HG03558 (cell line): ENCODE measurements around the gene DYNC2LI1.

ENCODE experiments used
- ATAC-seq: cut with Tn5 transposase; IDR thresholded peaks from one replicate; pipeline ENCODE4 v1.9.1; 2021; ENCODE audit warnings: moderate number of reproducible peaks; ENCODE audit not compliant: unreplicated experiment; ENCODE audit errors: extremely low read depth

Gene DYNC2LI1

DNA sequence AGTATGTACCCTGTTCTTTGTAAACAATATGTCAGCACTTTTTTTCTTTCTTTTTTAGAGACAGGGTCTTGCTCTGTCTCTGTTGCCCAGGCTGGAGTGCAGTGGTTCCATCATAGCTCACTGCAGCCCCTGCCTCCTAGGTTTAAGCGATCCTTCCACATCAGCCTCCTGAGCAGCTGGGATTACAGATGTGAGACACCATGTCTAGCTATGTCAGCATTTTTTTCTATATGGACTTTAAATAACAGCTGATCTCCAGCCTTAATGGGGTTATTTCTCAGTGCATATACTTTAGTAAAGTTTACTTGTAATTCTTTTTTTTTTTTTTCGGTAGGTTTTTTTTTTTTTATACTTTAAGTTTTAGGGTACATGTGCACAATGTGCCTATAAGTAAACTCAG lies 38.2 kb downstream of the DYNC2LI1 start:
- ATAC-seq, result no peak

DNA sequence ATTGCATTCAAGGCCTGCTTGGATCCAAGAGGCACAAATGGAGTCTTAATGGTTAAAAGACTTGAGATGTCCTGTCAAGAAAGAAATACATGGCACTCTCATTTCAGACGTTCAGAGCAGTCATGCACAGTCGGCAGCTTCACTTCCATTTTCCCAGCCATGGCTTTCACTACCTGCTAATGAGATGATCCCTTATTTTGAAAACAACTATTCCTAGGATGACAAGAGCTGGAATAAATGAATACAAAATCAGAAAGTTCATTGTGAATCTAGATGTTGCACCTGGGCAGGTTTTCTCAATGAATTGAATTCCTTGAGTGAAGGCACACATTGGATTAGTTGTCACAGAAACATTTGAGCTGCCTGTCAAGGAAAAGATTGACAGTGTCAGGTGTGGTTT lies 39.1 kb downstream of the DYNC2LI1 start:
- ATAC-seq, result no peak

DNA sequence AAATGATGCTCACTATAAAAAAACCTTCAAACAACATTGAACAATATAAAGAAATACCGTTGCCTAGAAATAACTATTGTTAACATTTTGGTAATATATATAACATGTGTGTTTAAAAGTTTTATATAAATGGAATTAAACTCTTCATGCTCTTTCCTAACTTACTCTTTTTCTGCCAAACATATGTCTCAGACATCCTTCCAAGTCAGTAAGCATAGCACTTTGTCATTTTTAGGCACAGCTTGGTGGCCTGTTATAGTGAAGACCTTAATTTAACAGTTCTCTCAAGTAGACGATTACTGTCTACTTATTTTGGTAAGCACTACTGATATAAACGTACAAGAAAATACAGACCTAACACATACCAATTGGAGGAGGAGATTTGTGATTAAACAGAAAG lies 40.9 kb downstream of the DYNC2LI1 start:
- no peak for ATAC-seq

DNA sequence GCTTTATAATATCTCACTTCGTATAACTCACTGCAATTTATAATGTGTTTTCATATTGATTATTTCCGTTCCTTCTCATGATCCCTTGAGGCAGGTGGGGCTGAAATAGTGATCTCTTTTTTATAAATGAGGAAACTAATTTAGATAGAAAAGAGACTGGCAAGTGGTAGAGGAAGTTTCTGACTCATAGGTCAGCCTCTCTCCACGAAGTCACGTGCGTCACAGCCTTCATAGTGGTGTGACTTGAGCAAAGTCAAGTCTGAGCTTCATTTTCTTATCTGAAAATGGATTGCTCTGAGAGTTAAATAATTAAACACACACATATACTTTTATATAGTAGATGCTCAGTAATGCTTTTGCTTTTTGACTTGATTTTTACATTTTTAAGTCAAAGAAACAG lies 44.9 kb downstream of the DYNC2LI1 start:
- no peak for ATAC-seq

DNA sequence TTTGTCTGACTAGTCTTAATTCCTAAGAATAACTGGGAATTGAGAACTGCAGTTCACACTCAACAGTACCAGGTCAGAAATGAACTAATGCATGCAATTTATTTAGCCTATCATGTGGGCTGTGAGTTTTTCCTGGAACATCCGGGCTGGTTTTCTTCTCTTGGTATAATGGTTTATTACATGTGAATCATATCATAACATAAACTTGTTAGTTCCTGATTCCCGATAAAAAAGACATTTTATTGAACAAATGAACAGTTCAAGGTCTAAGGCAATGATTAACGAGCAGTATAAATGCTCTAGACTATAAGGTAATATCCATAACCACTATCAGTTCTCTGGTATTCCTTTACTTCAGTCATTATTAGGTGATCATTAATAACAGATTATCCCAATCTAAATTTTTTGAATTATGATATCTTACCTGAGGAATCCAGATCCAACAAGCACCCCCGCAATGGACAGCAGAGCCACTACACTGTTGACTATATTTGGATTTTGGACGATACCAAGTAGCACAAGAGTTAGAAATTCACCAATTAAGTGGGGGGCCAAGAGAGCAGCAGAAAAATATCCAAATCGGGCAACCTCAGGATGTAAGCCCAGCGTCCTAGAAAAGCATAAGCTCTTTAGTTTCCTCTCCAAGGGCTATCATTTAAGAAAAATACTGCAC lies 45.8 kb downstream of the DYNC2LI1 start:
- ATAC-seq, result no peak

DNA sequence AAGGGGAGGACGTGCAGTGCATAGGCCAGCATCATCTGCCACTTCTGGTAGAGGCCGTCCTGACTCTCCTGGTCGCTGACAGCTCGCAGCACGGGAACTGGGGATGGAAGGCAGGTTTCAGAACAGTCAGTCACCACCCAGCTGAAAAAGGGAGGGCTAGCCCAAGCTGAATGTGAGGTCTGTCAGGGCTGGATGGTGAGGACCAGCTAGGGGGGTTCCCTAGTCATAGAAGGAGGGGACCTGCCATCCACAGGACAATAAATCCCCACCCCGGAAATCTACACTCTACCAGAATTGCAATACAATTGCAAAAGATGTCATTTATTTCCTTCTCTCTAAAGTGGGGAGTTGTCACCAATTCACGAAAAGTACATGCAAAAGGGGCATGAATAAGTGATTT lies 49.0 kb downstream of the DYNC2LI1 start:
- no peak for ATAC-seq

DNA sequence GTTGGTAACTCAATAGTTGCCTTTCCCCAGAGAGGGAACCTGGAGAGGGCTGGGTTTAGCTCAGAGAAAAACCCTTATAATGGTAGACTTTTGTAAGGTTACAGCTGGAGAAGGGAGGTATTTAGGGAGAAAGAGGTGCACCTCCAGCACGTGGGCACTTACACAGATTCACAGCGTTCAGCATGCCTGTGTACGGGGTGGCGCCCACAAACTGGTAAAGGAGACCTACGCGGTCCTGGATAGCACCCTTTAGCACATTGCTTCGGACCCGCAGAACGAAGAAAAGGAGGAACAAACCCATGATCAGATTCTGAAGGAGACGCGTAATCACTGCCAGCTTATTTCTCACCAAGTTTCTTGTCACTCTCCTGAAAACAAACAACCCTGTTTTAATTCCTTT lies 49.9 kb downstream of the DYNC2LI1 start:
- ATAC-seq, result no peak

DNA sequence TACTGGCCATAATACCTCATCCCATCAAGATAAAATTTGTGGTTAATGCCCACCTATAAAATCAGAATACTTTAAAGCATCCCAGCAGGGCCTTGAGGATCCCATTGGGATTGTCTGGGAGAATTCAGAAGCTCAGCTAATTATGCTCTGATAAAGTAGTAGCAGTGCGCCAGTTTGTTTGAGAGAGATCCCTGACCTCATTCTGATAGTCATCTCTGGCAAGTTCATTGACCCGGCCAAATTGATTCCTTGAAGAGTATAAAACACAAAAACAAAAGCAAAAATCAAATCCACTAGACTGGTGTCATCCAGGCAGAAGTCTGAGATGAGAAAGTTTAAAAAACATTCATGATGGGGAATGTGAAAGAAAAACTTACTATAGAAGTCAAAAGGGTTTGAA lies 50.7 kb downstream of the DYNC2LI1 start:
- no peak for ATAC-seq

DNA sequence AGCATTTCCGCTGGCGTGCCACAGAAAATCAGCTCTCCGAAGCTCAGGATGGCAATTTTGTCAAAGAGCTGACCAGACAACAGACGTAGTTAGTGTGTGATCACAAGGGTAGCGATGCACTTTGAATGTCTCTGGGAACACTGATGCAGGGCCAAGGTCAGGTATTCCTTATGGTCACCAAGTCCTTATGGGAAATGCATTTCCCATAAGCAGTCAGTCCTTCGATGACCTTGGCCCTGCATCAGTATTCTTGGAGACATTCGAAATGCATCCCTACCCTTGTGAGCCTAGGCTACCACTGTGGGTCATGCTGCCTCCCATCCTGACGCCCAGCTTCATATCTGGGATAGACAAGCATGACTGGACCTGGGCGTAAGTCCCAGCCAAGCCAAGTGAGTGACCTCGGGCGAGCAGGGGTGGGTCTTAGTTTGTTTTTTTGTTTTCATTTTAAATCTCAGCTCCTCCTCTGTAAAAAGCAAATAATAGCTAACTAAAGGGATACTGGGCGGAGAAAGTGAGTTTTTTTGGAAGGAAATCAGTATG lies 51.2 kb downstream of the DYNC2LI1 start:
- ATAC-seq, result no peak

DNA sequence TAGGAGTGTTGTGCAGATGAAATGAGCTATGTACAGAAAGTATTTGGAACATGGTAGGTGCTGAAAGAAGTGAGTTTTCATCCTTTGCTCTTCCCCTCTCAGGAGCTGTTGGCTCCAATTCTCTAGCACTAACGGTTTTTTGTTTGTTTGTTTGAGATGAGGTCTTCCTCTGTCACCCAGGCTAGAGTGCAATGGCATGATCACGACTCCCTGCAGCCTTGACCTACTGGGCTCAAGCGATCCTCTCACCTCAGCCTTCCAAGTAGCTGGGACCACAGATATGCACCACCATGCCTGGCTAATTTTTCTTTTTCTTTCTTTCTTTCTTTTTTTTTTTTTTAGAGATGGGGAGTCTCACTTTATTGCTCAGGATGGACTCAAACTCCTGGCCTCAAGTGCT lies 52.0 kb downstream of the DYNC2LI1 start:
- no peak for ATAC-seq

DNA sequence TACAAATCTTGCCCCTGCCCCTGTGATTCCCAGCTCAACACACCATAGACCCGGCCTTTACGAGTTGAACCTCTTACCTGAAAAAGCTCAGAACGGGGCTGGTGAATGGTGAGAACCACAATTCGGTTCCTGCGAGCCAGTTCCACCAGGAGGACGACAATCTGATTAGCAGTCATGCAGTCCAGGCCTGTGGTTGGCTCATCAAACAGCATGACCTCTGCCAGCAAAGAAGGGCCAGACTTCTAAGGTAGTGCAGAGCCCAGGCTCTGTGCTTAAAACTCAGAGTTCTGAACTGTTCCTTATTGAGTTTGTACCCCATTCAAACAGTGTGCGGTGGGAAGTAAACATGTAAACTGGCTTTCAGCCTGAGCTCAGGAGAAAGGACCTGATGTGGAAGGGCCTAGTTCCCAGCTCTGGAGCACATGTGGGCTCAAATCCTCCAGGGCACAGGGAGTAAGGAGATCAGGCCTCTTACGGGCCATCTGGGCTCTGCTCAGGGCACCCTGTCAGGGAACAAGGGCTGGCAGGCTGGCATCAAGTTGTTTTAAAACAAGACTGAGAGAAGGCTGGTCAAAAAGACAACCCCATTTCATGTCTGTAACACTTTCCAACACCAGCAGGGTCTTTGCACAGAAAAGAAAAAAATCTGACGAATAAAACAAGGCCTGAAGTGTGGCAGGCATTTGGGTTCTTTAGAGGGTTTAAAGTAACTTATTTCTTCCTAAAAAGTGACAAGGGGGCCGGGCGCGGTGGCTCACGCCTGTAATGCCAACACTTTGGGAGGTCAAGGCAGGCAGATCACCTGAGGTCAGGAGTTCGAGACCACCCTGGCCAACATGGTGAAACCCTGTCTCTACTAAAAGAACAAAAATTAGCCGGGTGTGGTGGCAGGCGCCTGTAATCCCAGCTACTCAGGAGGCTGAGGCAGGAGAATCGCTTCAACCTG lies 52.7 kb downstream of the DYNC2LI1 start:
- no peak for ATAC-seq

DNA sequence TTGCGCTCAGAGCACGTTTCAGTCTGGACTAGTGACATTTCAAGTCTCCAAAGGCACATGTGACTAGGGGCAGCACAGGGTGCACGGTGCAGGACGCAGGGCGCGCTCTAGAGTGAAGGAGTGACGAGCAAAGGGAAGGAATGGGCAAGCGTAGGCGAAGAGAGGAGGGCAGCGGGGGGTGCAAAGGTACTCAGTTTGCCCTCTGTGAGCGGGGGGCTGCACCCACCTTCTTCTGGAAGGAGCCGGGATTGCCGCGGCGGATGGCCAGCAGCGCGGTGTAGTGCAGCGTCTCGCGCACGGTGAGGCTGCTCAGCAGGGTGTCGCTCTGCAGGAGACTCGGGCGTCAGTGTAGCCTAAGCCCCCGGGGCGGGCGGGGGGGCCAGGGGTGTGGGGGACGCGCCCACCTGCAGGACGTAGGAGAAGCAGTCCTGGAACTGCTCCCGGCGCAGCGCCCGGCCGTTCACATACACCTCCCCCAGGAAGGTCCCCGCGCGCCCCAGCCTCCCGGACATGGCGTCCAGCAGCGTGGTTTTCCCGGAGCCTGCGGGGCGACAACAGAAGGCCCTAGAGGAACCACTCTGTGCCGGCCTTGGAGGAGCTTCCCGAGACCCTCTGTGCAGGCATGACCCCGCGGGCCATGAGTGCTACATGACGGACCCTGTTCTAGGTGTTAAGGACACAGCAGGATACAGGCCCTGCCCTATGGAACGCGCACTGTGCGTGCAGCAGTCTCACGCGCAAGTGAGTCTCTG lies 57.9 kb downstream of the DYNC2LI1 start:
- ATAC-seq, result no peak

DNA sequence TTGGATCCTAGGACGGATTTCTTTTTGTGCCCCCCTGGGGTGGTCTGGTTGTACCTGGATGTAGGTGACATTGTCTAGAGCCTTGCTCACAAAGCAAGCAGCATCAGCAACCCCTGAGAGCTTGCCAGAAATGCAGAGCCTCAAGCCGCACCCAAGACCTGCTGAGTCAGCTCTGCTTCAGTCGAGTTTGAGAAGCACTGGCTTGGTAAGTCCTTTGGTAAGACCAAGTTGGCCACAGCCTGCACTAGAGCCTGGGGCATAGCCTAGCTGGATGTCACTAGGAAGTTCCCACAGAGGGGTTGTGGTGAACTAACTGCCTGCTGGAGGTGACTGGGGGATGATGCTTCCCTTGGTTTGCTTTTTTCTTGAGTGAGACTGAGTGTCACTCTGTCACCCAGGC lies 58.6 kb downstream of the DYNC2LI1 start:
- no peak for ATAC-seq

DNA sequence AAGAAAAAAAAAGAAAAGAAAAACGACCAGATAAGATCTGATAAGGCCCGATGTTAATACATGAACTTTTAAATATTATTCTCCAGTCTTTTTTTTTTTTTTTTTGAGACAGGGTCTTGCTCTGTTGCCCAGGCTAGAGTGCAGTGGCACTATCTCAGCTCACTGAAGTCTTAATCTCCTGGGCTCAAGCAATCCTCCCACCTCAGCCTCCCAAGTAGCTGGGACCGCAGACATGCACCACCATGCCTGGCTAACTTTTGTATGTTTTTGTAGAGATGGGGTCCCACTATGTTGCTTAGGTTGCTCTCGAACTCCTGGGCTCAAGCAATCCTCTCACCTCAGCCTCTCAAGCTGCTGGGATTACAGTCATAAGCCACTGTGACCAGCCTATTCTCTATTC lies 63.2 kb downstream of the DYNC2LI1 start:
- ATAC-seq, result no peak

DNA sequence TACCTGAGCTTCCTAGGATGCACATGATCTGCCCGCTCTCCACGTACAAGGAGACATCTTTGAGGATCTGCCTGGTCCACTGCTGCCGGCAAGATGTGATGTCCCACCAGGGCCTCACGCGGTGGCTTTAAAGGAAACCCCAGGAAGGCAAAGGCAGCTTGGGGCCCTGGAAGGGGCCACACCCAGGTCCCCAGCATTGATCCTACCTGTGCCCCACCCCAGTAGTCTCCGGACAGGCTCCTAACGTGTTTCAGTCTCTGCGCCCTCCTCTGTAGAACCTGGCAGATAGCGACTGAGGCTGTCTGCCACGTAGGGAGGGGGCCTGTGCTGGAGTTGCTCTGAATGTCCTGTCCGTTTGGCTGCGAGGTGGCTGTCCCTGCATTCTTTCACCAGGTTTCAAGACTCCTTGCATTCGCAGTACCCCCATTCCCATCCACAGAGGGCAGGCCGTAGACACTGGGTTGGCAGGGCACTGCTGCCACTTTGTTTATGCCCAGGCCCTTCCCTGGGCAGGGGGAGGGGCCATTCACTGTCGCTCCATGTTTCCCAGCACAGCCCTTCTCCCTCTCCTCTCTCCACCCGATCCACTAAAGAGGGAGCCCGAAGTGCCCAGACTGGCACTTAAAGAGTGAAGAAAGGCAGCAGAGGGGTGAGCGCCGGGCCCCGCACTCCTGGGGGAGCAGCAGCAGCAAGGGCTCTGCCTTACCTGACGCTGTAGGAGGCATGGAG lies 64.2 kb downstream of the DYNC2LI1 start:
- ATAC-seq, result no peak

DNA sequence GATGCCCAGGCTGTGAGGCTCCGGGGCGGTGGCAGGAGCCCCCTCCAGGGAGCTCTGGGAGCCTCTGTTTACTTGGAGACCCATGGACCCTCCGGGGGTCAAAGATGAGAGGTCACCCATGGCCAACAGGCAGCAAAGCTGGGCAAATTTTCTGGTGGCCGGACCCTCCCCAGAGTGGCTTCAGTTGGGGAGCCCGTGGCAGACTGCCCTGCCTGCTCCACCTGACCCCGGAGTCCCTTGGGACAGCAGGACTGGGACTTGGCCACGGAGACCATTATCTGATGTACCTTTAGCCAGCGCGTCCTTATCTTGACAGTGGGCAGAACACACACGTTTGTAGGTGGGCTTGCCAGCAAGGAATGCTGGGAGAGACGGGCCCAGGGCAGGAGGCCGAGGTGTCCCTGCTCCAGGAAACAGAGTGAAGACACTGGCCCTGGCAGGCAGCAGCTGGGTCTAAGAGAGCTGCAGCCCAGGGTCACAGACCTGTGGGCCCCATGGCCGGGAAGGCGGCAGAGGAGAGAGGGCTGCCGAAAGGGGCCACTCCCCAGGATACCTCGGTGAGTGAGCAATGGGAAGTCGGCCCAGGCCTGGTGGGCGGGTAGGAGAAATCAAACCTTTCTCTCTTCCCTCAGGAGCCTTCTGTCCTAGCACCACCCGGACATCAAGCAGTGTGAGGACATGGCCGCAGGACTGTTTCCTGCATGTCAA lies 64.9 kb downstream of the DYNC2LI1 start, which contains the start of the genes ABCG5 and ABCG8:
ABCG5 (minus strand) TSS at position 280 of the 708 bp plus-strand sequence; CDS start at position 120, 160 bp downstream.
ABCG8 (plus strand) TSS at position 412 of the 708 bp plus-strand sequence; CDS start at position 495, 83 bp downstream.
- no peak for ATAC-seq

DNA sequence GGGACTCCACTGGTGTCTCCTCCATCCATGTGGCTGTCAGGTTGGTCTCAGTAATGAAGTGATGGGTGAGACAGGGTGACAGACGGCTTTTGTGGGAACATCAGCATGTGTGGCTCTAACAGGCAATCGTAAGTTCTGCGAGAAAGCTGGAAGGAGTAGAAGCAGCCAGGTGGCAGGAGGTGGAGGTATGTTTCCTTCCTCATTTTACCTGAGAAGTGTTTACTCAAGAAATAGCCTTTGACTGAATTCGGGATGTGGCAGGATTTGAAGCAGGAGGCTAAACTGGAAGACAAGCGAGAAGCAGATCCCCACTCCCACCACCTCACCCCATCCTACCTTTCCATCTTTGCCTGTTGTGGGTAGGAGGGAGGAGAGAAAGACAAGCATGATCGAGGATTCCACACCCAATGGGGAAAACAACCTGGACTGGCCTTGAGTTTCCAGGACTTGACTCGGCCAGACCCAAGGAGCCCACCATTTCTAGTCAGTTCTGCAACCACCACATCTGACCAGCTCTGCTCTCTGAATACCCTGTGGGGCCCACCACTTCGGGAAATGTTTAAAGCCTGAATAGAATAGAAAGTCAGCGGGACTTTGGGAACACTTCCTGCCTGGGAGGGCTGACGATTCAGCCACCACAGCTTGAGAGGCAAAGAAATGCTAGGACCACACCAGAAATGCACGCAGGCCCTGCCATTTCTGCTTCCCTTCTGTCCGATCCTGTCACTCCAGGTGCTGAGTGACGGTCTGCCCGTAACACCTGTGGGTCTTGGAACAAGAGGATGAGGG lies 66.1 kb downstream of the DYNC2LI1 start:
- ATAC-seq, result no peak

DNA sequence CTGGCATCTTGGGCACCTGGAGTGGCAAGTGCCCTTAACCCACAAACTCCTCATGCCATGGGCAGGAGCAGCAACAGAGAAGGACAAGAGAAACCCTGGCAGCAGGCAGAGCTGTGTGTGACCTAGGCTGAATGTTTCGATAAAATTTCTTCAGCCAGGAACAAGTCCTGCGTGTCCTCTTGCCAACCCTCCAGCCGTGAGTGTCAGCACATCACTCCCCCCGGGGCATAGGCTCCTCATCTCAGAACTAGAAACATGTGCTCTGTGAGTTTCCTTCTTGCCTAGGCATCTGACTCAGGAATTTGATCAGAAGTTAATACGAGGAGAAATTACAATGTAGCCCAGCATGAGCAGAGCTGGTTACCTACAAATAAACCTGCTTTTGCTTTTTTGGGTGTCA lies 67.1 kb downstream of the DYNC2LI1 start:
- no peak for ATAC-seq
